H1 (cell line): ENCODE results near the gene HELT. TPM values are rescaled to one million over a fixed set of nuclear protein-coding genes. Genes with fewer than 3 reads are reported as not detected.

Source experiments
- CTCF ChIA-PET: fragments of 300-600 bp; sonication (Branson Sonifier 250); formaldehyde crosslinking; loops from one replicate; lab custom pipeline; 2021; ENCODE audit not compliant: partially characterized antibody; lab: Charles Lee
- POLR2A ChIA-PET: fragments of 300-600 bp; sonication (Branson Sonifier 250); formaldehyde crosslinking; loops from one replicate; lab custom pipeline; 2021; ENCODE audit warnings: inconsistent platforms; ENCODE audit not compliant: partially characterized antibody; lab: Charles Lee
- DNase-seq, 2 experiments: peaks; one replicate each; pipeline versions ENCODE4 v3.0.0 to v3.0.0-alpha.2; 2010 to 2022; ENCODE audit warnings: low spot score in 2 of 2, low read depth in 1 of 2, mixed read lengths in 1 of 2
- FAIRE-seq: peaks from 2 replicates; lab custom pipeline; 2011; peaks lifted over from hg19 to GRCh38; lab: Jason Lieb, UNC
- H2AFZ ChIP-seq: 2 replicates; pipeline ENCODE4 v1.8.1; 2012; ENCODE audit warnings: low read length, inconsistent platforms
- H2AK5ac ChIP-seq: 2 replicates; pipeline ENCODE4 v1.6.1; 2013; ENCODE audit warnings: low read depth, low read length
- H2BK120ac ChIP-seq: replicated peaks from 2 replicates; pipeline ENCODE3; 2013; ENCODE audit warnings: low read depth, low read length, inconsistent platforms
- H2BK12ac ChIP-seq: 2 replicates; pipeline ENCODE4 v1.6.1; 2013; ENCODE audit warnings: low read depth, low read length
- H2BK15ac ChIP-seq: 2 replicates; pipeline ENCODE4 v1.6.1; 2013; ENCODE audit warnings: low read length
- H2BK20ac ChIP-seq: 2 replicates; pipeline ENCODE4 v1.6.1; 2013; ENCODE audit warnings: low read length
- H2BK5ac ChIP-seq: 2 replicates; pipeline ENCODE4 v1.6.1; 2013; ENCODE audit warnings: low read depth, low read length
- H3K14ac ChIP-seq: 2 replicates; pipeline ENCODE4 v1.6.1; 2013; ENCODE audit warnings: inconsistent platforms; ENCODE audit not compliant: insufficient read length
- H3K18ac ChIP-seq: 2 replicates; pipeline ENCODE4 v1.6.1; 2013; ENCODE audit warnings: low read length; ENCODE audit errors: extremely low read depth
- H3K23ac ChIP-seq: 2 replicates; pipeline ENCODE4 v1.6.1; 2013; ENCODE audit warnings: inconsistent platforms; ENCODE audit not compliant: insufficient read length
- H3K23me2 ChIP-seq: 2 replicates; pipeline ENCODE4 v1.6.1; 2013; ENCODE audit warnings: low read depth, low read length
- H3K27ac ChIP-seq: 2 replicates; pipeline ENCODE4 v1.6.1; 2011; ENCODE audit warnings: low read depth, low read length, inconsistent platforms
- H3K27me3 ChIP-seq, 4 experiments: replicated peaks in 1 of 4; 1 replicate in 1 of 4; 2 replicates in 3 of 4; pipeline versions ENCODE4 v1.6.1 to v1.8.1; 2011 to 2013; ENCODE audit warnings: low read length in 3 of 4, mild to moderate bottlenecking in 3 of 4, inconsistent platforms in 2 of 4, mixed read lengths in 2 of 4, moderate library complexity in 1 of 4; ENCODE audit not compliant: control insufficient read depth in 3 of 4, insufficient read depth in 3 of 4; ENCODE audit errors: extremely low read depth in 1 of 4
- H3K36me3 ChIP-seq, 4 experiments: 2 replicates each; pipeline versions ENCODE4 v1.6.1 to v1.8.1; 2011 to 2013; ENCODE audit warnings: mild to moderate bottlenecking in 4 of 4, low read length in 3 of 4, moderate library complexity in 2 of 4, control low read depth in 1 of 4, inconsistent platforms in 1 of 4; ENCODE audit not compliant: insufficient read depth in 4 of 4, control insufficient read depth in 2 of 4
- H3K4ac ChIP-seq: replicated peaks from 2 replicates; pipeline ENCODE3; 2013; ENCODE audit warnings: low read length, low read depth, mixed read lengths, inconsistent platforms; ENCODE audit not compliant: insufficient read length
- H3K4me1 ChIP-seq, 4 experiments: replicated peaks in 1 of 4; 1 replicate in 1 of 4; 2 replicates in 3 of 4; pipeline versions ENCODE4 v1.6.1 to v1.8.1; 2011 to 2013; ENCODE audit warnings: low read length in 3 of 4, inconsistent platforms in 2 of 4, mixed read lengths in 1 of 4; ENCODE audit not compliant: insufficient read depth in 4 of 4, control insufficient read depth in 3 of 4
- H3K4me2 ChIP-seq, 2 experiments: 2 replicates each; pipeline versions ENCODE4 v1.6.1 to v1.8.1; 2011 to 2013; ENCODE audit warnings: low read depth in 2 of 2, low read length in 2 of 2, control low read depth in 1 of 2, inconsistent platforms in 1 of 2, mild to moderate bottlenecking in 1 of 2; ENCODE audit not compliant: insufficient read depth in 1 of 2
- H3K4me3 ChIP-seq, 4 experiments: fragments of 200-600, 300-600 bp in 1 of 4; sonication (generic), shearing (Covaris generic), sonication (Bioruptor Twin) in 1 of 4; 2 replicates each; pipeline versions ENCODE4 v1.5.1 to v1.8.1; 2011 to 2016; ENCODE audit warnings: low read length in 4 of 4, low read depth in 3 of 4, control low read depth in 2 of 4, inconsistent platforms in 2 of 4, mild to moderate bottlenecking in 2 of 4, mixed read lengths in 1 of 4, moderate library complexity in 1 of 4; ENCODE audit not compliant: insufficient read depth in 2 of 4; ENCODE audit errors: extremely low read depth in 1 of 4
- H3K56ac ChIP-seq: replicated peaks from 2 replicates; pipeline ENCODE3; 2013; ENCODE audit warnings: low read depth, mild to moderate bottlenecking, mixed read lengths, low read length, inconsistent platforms; ENCODE audit not compliant: insufficient read length
- H3K79me1 ChIP-seq: 2 replicates; pipeline ENCODE4 v1.6.1; 2013; ENCODE audit warnings: low read depth, low read length, control low read depth
- H3K79me2 ChIP-seq, 2 experiments: 2 replicates each; pipeline versions ENCODE4 v1.6.1 to v1.8.1; 2012 to 2013; ENCODE audit warnings: low read length in 2 of 2, mild to moderate bottlenecking in 2 of 2, inconsistent platforms in 1 of 2; ENCODE audit not compliant: insufficient read depth in 2 of 2, control insufficient read depth in 1 of 2
- H3K9ac ChIP-seq, 4 experiments: replicated peaks in 1 of 4; 1 replicate in 1 of 4; 2 replicates in 3 of 4; pipeline versions ENCODE4 v1.6.1 to v1.8.1; 2011 to 2013; ENCODE audit warnings: low read depth in 3 of 4, low read length in 3 of 4, control low read depth in 2 of 4, mild to moderate bottlenecking in 2 of 4, moderate library complexity in 2 of 4, inconsistent platforms in 1 of 4; ENCODE audit errors: extremely low read depth in 1 of 4
- H3K9me3 ChIP-seq, 2 experiments: 2 replicates each; pipeline versions ENCODE4 v1.6.1 to v1.8.1; 2012 to 2013; ENCODE audit warnings: mild to moderate bottlenecking in 2 of 2, moderate library complexity in 2 of 2, control low read depth in 1 of 2, inconsistent platforms in 1 of 2, low read depth in 1 of 2, low read length in 1 of 2, mixed read lengths in 1 of 2; ENCODE audit not compliant: insufficient read depth in 2 of 2
- H4K20me1 ChIP-seq, 2 experiments: replicated peaks in 1 of 2; 2 replicates each; pipeline versions ENCODE3 to v1.8.1; 2011 to 2013; ENCODE audit warnings: inconsistent platforms in 2 of 2, low read length in 2 of 2, mild to moderate bottlenecking in 1 of 2; ENCODE audit not compliant: insufficient read depth in 2 of 2, control insufficient read depth in 1 of 2
- H4K5ac ChIP-seq: 2 replicates; pipeline ENCODE4 v1.6.1; 2013; ENCODE audit warnings: low read length, low read depth, mixed read lengths, inconsistent platforms; ENCODE audit not compliant: insufficient read length
- H4K8ac ChIP-seq: 2 replicates; pipeline ENCODE4 v1.8.0; 2013; ENCODE audit warnings: mild to moderate bottlenecking, moderate library complexity, low read length, inconsistent platforms; ENCODE audit not compliant: insufficient read depth; ENCODE audit errors: extremely low read depth
- H4K91ac ChIP-seq: replicated peaks from 2 replicates; pipeline ENCODE3; 2013; ENCODE audit warnings: low read length, mixed read lengths, inconsistent platforms; ENCODE audit not compliant: insufficient read length
- CBX8 ChIP-seq: fragments of 300-800, 300-1000 bp; sonication (generic); IDR thresholded peaks from 2 replicates; pipeline ENCODE4 v1.7.1; 2016; ENCODE audit warnings: low read depth, low read length, borderline replicate concordance
- CEBPB ChIP-seq: IDR thresholded peaks from 2 replicates; pipeline ENCODE4 v1.6.1; 2012; ENCODE audit warnings: low read depth, low read length
- EP300 ChIP-seq, 2 experiments: IDR thresholded peaks; 1 replicate in 1 of 2; 2 replicates in 1 of 2; pipeline ENCODE4 v1.6.1; 2011 to 2012; ENCODE audit warnings: low read depth in 2 of 2, low read length in 2 of 2, mild to moderate bottlenecking in 2 of 2, borderline replicate concordance in 1 of 2, inconsistent platforms in 1 of 2, moderate library complexity in 1 of 2
- EZH2 ChIP-seq: fragments of 200-600 bp; sonication (generic); IDR thresholded peaks from 2 replicates; pipeline ENCODE4 v1.7.1; 2012; ENCODE audit warnings: low read depth, mild to moderate bottlenecking, moderate library complexity, low read length, inconsistent platforms; ENCODE audit not compliant: severe bottlenecking
- GABPA ChIP-seq: IDR thresholded peaks from 2 replicates; pipeline ENCODE4 v1.6.1; 2011; ENCODE audit warnings: mild to moderate bottlenecking, low read length, moderate library complexity, borderline replicate concordance; ENCODE audit not compliant: insufficient read depth
- HDAC6 ChIP-seq: IDR thresholded peaks from one replicate; pipeline ENCODE4 v1.7.1; 2012; ENCODE audit warnings: low read depth, mild to moderate bottlenecking, inconsistent platforms, low read length, moderate library complexity
- RAD21 ChIP-seq, 2 experiments: IDR thresholded peaks in 1 of 2; conservative IDR thresholded peaks in 1 of 2; 2 replicates each; pipeline ENCODE4 v1.6.1; 2011; ENCODE audit warnings: low read depth in 2 of 2, low read length in 2 of 2, improper control_type of control experiment in 1 of 2, inconsistent platforms in 1 of 2, mild to moderate bottlenecking in 1 of 2, moderate library complexity in 1 of 2
- SIRT6 ChIP-seq: IDR thresholded peaks from one replicate; pipeline ENCODE4 v1.7.1; 2012; ENCODE audit warnings: low read length, inconsistent platforms
- SP1 ChIP-seq: IDR thresholded peaks from 2 replicates; pipeline ENCODE4 v1.6.1; 2011; ENCODE audit warnings: low read depth, low read length
- WGBS, 2 experiments: shearing (Covaris generic) in 1 of 2; methylation state at CpG; one replicate each; pipeline versions ENCODE4 v1.1.6 to v1.1.7; 2013 to 2015; ENCODE audit warnings: low lambda C conversion rate in 2 of 2, mixed read lengths in 2 of 2, inconsistent platforms in 1 of 2, low coverage in 1 of 2, missing lambda C conversion rate in 1 of 2; ENCODE audit not compliant: insufficient replicate concordance in 2 of 2, insufficient coverage in 1 of 2, insufficient read length in 1 of 2; ENCODE audit errors: extremely low coverage in 1 of 2, missing lambda C conversion rate in 1 of 2; 5-methylcytosine and 5-hydroxymethylcytosine counted together
- polyA plus RNA-seq, 7 experiments: library from polyadenylated mRNA; depleted of rRNA in 3 of 7; stranded (reverse) in 5 of 7; unstranded in 2 of 7; fragments of >200 nt in 5 of 7; fragments of 200-250 nt in 2 of 7; gene quantifications; 1 replicate in 5 of 7; 2 replicates in 1 of 7; 4 replicates in 1 of 7; pipeline versions ENCODE4 v1.2.1 to v1.2.3, GENCODE V29; 2011 to 2013; ENCODE audit warnings: missing spikeins in 2 of 7, mixed read lengths in 2 of 7
- total RNA-seq: library from RNA; stranded (reverse); fragmentation: NEBNext Ultra II Directional; extraction: Animal tissue kit (Norgen Biotek cat#: 25700); gene quantifications from 2 replicates; pipeline ENCODE4 v1.2.1, GENCODE V29; 2021
- TF ChIP-seq, protein P1 (sequence below): IDR thresholded peaks from 2 replicates; pipeline ENCODE4 v1.6.1; 2012; ENCODE audit warnings: inconsistent platforms
- TF ChIP-seq, protein P2 (sequence below): IDR thresholded peaks from 2 replicates; pipeline ENCODE4 v1.6.1; 2012; ENCODE audit warnings: low read length, inconsistent platforms

HELT gene
- total and polyA plus RNA-seq, 2 of the 8 experiments (the other 6 are each of a cell fraction or from before 2014, with no cell fraction given) = 0.32 to 0.35 TPM

DNA sequence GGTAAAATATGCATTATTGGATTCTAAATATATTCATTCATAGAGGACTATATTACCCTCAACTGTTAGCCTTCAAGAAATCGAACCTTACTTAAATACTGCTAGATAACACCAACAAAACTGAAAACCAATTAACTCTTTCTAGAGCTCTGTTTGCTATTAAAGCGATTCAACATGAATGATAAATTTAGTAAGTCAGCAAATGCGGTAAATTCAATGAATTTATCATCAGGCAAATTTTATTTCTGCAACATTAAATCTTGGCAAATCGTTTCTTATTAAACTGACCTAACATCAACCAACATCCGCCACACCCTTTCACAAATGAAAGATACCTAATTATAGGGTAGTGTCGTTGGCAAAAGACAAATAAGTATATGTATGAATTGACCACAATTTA is 26.4 kb upstream of the HELT start:
- FAIRE-seq (no peak), DNase-seq (no peak)
- Histone ChIP-seq H3K4ac (no peak overlapping the region), H3K27me3 (peaks cover 0 to 3% (median 0%) of the 10 kb centered on the region in 4 experiments; a peak in 1 of 7 replicates), H3K14ac (no peak overlapping the region), H3K18ac (no peak overlapping the region), H3K4me3 (no peak overlapping the region), H3K36me3 (no peaks in the 10 kb centered on the region), H3K9ac (no peak overlapping the region), H3K27ac (no peak overlapping the region), H3K79me2 (no peaks in the 10 kb centered on the region), H2AK5ac (no peak overlapping the region), H3K4me1 (no peaks in the 10 kb centered on the region), H4K91ac (no peak overlapping the region), H4K5ac (no peak overlapping the region), H2BK20ac (no peak overlapping the region), H4K8ac (no peak overlapping the region), H2AFZ (no peak overlapping the region), H3K9me3 (0 out of 4 replicates have a peak, but pooled peaks cover 0 to 4% of the 10 kb centered on the region in 2 experiments), H2BK15ac (no peak overlapping the region), H2BK12ac (no peak overlapping the region), H3K23me2 (peaks cover 4% of the 10 kb centered on the region; the same call in 1 of the 2 replicates), H3K23ac (no peak overlapping the region), H2BK5ac (no peak overlapping the region), H3K56ac (no peak overlapping the region), H3K4me2 (no peak overlapping the region), H3K79me1 (no peaks in the 10 kb centered on the region), H4K20me1 (peaks cover 0 to 3% of the 10 kb centered on the region in 2 experiments), H2BK120ac (no peak overlapping the region)
- 90% methylated on average over 6 of the region's 6 CpGs; no CpG with 5 or more reads in 1 of the 2 experiments for WGBS, 2 experiments
- ChIA-PET CTCF (no interaction called here), POLR2A (interaction anchor here (0.9 kb wide), 1 partner anchor 8 kb away, joined by 3 read pairs; no protein-coding TSS in a partner anchor)
- TF ChIP-seq EZH2 = no peak
- no peak for TF ChIP-seq CBX8
- no peak for TF ChIP-seq CEBPB
- TF ChIP-seq SIRT6 = no peak
- TF ChIP-seq GABPA = no peak
- TF ChIP-seq EP300 (IDR thresholded peaks at IDR 0.05; ENCODE audit: borderline replicate concordance in 1 of 2, low read depth in 2 of 2, low read length in 2 of 2) = no peak
- TF ChIP-seq, protein P1, sequence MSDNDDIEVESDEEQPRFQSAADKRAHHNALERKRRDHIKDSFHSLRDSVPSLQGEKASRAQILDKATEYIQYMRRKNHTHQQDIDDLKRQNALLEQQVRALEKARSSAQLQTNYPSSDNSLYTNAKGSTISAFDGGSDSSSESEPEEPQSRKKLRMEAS = no peak
- no peak for TF ChIP-seq RAD21 (IDR thresholded peaks at IDR 0.05 in 1 of 2, conservative IDR thresholded peaks at IDR 0.05 in 1 of 2; ENCODE audit: low read depth in 2 of 2, low read length in 2 of 2)
- TF ChIP-seq SP1 = no peak
- TF ChIP-seq HDAC6 = no peak
- TF ChIP-seq, protein P2, sequence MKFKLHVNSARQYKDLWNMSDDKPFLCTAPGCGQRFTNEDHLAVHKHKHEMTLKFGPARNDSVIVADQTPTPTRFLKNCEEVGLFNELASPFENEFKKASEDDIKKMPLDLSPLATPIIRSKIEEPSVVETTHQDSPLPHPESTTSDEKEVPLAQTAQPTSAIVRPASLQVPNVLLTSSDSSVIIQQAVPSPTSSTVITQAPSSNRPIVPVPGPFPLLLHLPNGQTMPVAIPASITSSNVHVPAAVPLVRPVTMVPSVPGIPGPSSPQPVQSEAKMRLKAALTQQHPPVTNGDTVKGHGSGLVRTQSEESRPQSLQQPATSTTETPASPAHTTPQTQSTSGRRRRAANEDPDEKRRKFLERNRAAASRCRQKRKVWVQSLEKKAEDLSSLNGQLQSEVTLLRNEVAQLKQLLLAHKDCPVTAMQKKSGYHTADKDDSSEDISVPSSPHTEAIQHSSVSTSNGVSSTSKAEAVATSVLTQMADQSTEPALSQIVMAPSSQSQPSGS = no peak
